Upper lobe of left lung (tissue), 6 donors: ENCODE data around the gene SUFU. TPM values are rescaled to one million over a fixed set of nuclear protein-coding genes. Genes with fewer than 3 reads are reported as not detected.

Experiments used
- ATAC-seq, 2 donors: fragments of 200-7000 bp; cut with Tn5 transposase; one replicate each; pipeline ENCODE4 v1.9.1; 2022; ENCODE audit warnings: mild to moderate bottlenecking in 2 of 2, moderate library complexity in 2 of 2; ENCODE audit not compliant: low FRiP score in 2 of 2
- DNase-seq, 2 donors: peaks; one replicate each; pipeline ENCODE4 v3.0.0-alpha.2; 2019 to 2020
- H3K27ac ChIP-seq, 4 donors: fragments of 200-600 bp; sonication (generic); one replicate each; pipeline ENCODE4 v1.5.1; 2016 to 2019
- H3K27me3 ChIP-seq, 4 donors: fragments of 200-600 bp; sonication (generic); one replicate each; pipeline ENCODE4 v1.5.1; 2017 to 2019
- H3K36me3 ChIP-seq, 4 donors: fragments of 200-600 bp; sonication (generic); one replicate each; pipeline ENCODE4 v1.5.1; 2016 to 2019
- H3K4me1 ChIP-seq, 4 donors: fragments of 200-600 bp; sonication (generic); one replicate each; pipeline ENCODE4 v1.5.1; 2018 to 2019
- H3K4me3 ChIP-seq, 4 donors: fragments of 200-600 bp; sonication (generic); one replicate each; pipeline ENCODE4 v1.5.1; 2017 to 2019; ENCODE audit warnings: mild to moderate bottlenecking in 2 of 4, moderate library complexity in 1 of 4
- H3K9me3 ChIP-seq, 4 donors: fragments of 200-600 bp; sonication (generic); one replicate each; pipeline ENCODE4 v1.5.1; 2018 to 2019
- EP300 ChIP-seq, 4 donors: sonication (generic); formaldehyde crosslinking; IDR thresholded peaks; one replicate each; pipeline ENCODE4 v1.5.1; 2017; ENCODE audit warnings: antibody characterized with exemption in 4 of 4, control low read depth in 2 of 4
- POLR2A ChIP-seq, 4 donors: fragments of 450-650 bp; IDR thresholded peaks; one replicate each; pipeline ENCODE4 v1.5.1; 2016 to 2017; ENCODE audit warnings: antibody characterized with exemption in 4 of 4, mild to moderate bottlenecking in 2 of 4
- POLR2AphosphoS5 ChIP-seq, 2 donors: sonication (generic); formaldehyde crosslinking; IDR thresholded peaks; one replicate each; pipeline ENCODE4 v1.5.1; 2017; ENCODE audit warnings: antibody characterized with exemption in 2 of 2
- WGBS, 2 donors: methylation state at CpG; one replicate each; pipeline ENCODE4 v1.1.5; 2017 to 2018; 5-methylcytosine and 5-hydroxymethylcytosine counted together
- total RNA-seq, 6 donors: library from RNA; depleted of rRNA in 4 of 6; stranded (reverse); fragments of >200 nt in 4 of 6; gene quantifications; one replicate each; pipeline versions ENCODE4 v1.1.0 to v1.2.1, GENCODE V29; 2016 to 2021
- TF ChIP-seq, protein P1 (sequence below), 6 experiments: fragments of 450-650 bp in 4 of 6; fragments of 200-600 bp in 2 of 6; sonication (generic) in 2 of 6; IDR thresholded peaks; one replicate each; pipeline ENCODE4 v1.5.1; 2016 to 2019; ENCODE audit warnings: antibody characterized with exemption in 6 of 6
- donor health status: DM: no; HTN: no; CAD: no; lungs with moderate emphysema.
- donor health status: DM: no; HTN: yes; CAD: no; lungs with severe emphysema.

Gene SUFU
- total RNA-seq, 6 donors from 2014 or later = 4.1 to 15.7 (median 11.9) TPM

DNA sequence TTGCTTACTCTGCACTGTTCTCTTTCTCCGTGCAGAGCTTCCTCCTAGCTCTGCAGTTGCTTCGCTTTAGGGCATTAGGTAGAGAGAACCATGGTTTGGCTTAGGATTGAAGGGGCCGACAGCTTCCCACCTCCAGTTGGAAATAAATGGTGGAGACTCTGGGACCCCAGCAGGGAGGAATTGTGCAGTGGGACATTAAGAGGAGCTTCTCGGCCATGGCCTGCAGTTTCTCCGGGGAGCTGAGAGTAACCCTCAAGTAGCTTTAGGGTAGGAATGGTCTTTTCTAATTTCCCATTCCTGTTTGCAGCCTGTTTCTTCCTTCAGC, 1.2 kb downstream of the SUFU start:
- 3 to 20% methylated on average over 5 of the region's 5 CpGs for WGBS, 2 donors
- H3K36me3 ChIP-seq = peaks cover 3 to 11% (median 7%) of the 10 kb centered on the region in 4 donors
- TF ChIP-seq, protein P1, sequence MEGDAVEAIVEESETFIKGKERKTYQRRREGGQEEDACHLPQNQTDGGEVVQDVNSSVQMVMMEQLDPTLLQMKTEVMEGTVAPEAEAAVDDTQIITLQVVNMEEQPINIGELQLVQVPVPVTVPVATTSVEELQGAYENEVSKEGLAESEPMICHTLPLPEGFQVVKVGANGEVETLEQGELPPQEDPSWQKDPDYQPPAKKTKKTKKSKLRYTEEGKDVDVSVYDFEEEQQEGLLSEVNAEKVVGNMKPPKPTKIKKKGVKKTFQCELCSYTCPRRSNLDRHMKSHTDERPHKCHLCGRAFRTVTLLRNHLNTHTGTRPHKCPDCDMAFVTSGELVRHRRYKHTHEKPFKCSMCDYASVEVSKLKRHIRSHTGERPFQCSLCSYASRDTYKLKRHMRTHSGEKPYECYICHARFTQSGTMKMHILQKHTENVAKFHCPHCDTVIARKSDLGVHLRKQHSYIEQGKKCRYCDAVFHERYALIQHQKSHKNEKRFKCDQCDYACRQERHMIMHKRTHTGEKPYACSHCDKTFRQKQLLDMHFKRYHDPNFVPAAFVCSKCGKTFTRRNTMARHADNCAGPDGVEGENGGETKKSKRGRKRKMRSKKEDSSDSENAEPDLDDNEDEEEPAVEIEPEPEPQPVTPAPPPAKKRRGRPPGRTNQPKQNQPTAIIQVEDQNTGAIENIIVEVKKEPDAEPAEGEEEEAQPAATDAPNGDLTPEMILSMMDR (IDR thresholded peaks at IDR 0.05) = no peak
- no peak for TF ChIP-seq POLR2A (IDR thresholded peaks at IDR 0.05)
- TF ChIP-seq POLR2AphosphoS5 (IDR thresholded peaks at IDR 0.05) = no peak
- TF ChIP-seq EP300 (IDR thresholded peaks at IDR 0.05) = no peak
- no peaks in the 10 kb centered on the region for H3K27me3 ChIP-seq
- H3K27ac ChIP-seq = peak overlapping the region; percentile 78 to 95 (median 86)
- H3K4me3 ChIP-seq = peak overlapping the region; percentile 17 to 99 (median 98)
- DNase-seq (no peak), ATAC-seq (no peak)
- no peaks in the 10 kb centered on the region for H3K9me3 ChIP-seq
- H3K4me1 ChIP-seq = peaks cover 36 to 70% (median 59%) of the 10 kb centered on the region in 4 donors

DNA sequence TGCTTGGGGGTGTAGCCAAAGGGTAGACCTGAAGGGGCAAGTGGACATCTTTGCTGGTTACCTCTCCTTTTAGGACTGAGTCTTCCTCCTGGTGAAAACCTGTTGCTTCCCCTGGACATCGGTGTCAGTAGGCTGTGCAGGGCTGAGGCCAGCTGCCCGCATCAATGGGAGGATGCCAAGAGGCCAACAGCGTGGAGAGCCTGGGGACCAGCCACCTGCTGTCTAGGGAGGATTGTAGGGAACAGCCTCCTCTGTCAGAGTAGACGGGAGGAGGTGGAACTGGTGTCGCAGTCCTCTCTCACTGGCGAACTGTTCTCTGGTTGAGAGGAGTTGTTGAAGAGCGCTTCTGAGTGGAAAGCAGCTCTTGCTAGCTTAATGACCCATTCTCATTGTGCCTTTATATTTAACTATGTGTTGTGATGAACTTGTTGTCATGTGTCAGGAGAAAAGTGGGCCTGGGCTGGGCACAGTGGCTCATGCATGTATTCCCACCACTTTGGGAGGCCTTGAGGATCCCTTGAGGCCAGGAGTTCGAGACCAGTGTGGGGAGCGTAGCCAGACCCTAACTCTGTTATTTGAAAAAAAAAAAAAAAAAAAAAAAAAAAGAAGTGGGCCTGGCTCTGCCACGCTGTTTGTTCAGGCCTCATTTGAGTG, 1.8 kb downstream of the SUFU start:
- ATAC-seq (no peak), DNase-seq (no peak)
- TF ChIP-seq, protein P1 (IDR thresholded peaks at IDR 0.05) = no peak
- no peak for TF ChIP-seq POLR2AphosphoS5 (IDR thresholded peaks at IDR 0.05)
- TF ChIP-seq POLR2A (IDR thresholded peaks at IDR 0.05) = no peak
- no peak for TF ChIP-seq EP300 (IDR thresholded peaks at IDR 0.05)
- Histone ChIP-seq H3K9me3 (no peaks in the 10 kb centered on the region), H3K36me3 (peaks cover 4 to 16% (median 12%) of the 10 kb centered on the region in 4 donors), H3K27me3 (no peaks in the 10 kb centered on the region), H3K4me1 (peaks cover 33 to 65% (median 57%) of the 10 kb centered on the region in 4 donors), H3K27ac (peak overlapping the region in 1 of 4 donors; percentile 89), H3K4me3 (peak overlapping the region in 1 of 4 donors; percentile 99)
- 68 to 75% methylated on average over 10 of the region's 10 CpGs for WGBS, 2 donors

- WGBS, 2 donors = 58% methylated on average over 3 of the region's 3 CpGs
- Histone ChIP-seq H3K27ac (no peak overlapping the region), H3K27me3 (no peaks in the 10 kb centered on the region), H3K9me3 (no peaks in the 10 kb centered on the region), H3K36me3 (peaks cover 4 to 33% (median 19%) of the 10 kb centered on the region in 4 donors), H3K4me1 (peaks cover 24 to 54% (median 49%) of the 10 kb centered on the region in 4 donors), H3K4me3 (no peak overlapping the region)
- ATAC-seq (no peak), DNase-seq (no peak)
- TF ChIP-seq EP300 (IDR thresholded peaks at IDR 0.05) (no peak), POLR2AphosphoS5 (IDR thresholded peaks at IDR 0.05) (no peak), POLR2A (IDR thresholded peaks at IDR 0.05) (no peak)
- TF ChIP-seq, protein P1 (IDR thresholded peaks at IDR 0.05) = no peak
Observed at GRCh38 chr10:102507521-102507920, 3.7 kb downstream of the SUFU start.

DNA sequence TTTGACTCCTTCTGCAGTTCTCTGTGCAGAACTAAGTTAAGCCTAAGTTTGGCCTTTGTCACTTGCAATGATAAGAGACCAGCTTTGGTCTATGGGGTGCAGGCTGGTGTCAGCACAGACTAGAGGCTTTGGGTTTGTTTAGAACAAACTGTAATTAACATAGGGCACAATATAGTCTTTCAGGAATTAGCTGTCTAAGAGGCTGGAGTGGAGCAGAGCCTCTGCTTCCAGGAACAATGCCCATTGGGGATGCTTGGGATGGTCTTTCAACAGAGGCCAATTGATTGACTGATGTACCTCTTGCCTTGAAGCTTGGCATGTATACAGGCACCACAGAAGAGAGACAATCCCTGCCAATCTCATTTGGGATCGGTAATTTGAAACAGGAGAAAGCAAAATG, 4.7 kb downstream of the SUFU start:
- ATAC-seq (no peak), DNase-seq (no peak)
- WGBS, 2 donors = 89 to 100% methylated on average over 1 of the region's 1 CpG
- H3K4me1 ChIP-seq = peaks cover 18 to 47% (median 42%) of the 10 kb centered on the region in 4 donors
- no peak overlapping the region for H3K4me3 ChIP-seq
- H3K27me3 ChIP-seq = no peaks in the 10 kb centered on the region
- no peaks in the 10 kb centered on the region for H3K9me3 ChIP-seq
- no peak for TF ChIP-seq POLR2A (IDR thresholded peaks at IDR 0.05)
- TF ChIP-seq POLR2AphosphoS5 (IDR thresholded peaks at IDR 0.05) = no peak
- TF ChIP-seq, protein P1 (IDR thresholded peaks at IDR 0.05) = no peak
- TF ChIP-seq EP300 (IDR thresholded peaks at IDR 0.05) = no peak
- no peak overlapping the region for H3K27ac ChIP-seq
- H3K36me3 ChIP-seq = peaks cover 4 to 42% (median 23%) of the 10 kb centered on the region in 4 donors

DNA sequence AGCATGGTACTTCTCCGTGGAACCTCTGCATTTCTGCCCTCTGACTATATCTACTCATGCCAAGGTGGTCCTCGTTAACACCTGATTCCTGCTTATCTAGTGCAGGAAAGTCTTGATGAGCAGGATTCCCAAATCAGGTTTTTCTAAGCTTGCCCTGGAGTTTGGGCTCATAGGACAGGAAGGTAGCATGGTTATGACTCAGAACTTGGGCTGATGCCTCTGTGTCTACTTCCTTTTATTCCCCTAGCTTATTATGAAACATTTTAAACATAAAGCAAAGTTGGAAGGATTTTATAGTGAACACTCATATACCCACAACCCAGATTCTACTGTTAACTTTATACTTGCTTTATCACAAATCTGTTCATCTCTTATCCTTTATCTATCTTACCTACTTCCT, 5.6 kb downstream of the SUFU start:
- TF ChIP-seq POLR2A (IDR thresholded peaks at IDR 0.05) (no peak), EP300 (IDR thresholded peaks at IDR 0.05) (no peak), POLR2AphosphoS5 (IDR thresholded peaks at IDR 0.05) (no peak)
- TF ChIP-seq, protein P1 (IDR thresholded peaks at IDR 0.05) = no peak
- DNase-seq (no peak), ATAC-seq (peak in 1 of 2 donors; percentile 36)
- Histone ChIP-seq H3K4me3 (no peak overlapping the region), H3K36me3 (peaks cover 4 to 47% (median 25%) of the 10 kb centered on the region in 4 donors), H3K9me3 (no peaks in the 10 kb centered on the region), H3K27ac (peak overlapping the region in 1 of 4 donors; percentile 24), H3K27me3 (no peaks in the 10 kb centered on the region), H3K4me1 (peaks cover 17 to 47% (median 41%) of the 10 kb centered on the region in 4 donors)
- 47% methylated on average over 2 of the region's 2 CpGs for WGBS, 2 donors
